Ectodermal cell (in vitro differentiated cells): ENCODE measurements around the gene LRG1.

Source experiments
- H3K27ac ChIP-seq: 2 replicates; pipeline ENCODE4 v1.7.0; 2013; ENCODE audit warnings: mild to moderate bottlenecking, low read depth, low read length; ENCODE audit not compliant: insufficient read depth, poor library complexity, severe bottlenecking
- H3K27me3 ChIP-seq: 2 replicates; pipeline ENCODE4 v1.7.0; 2013; ENCODE audit warnings: mild to moderate bottlenecking, low read length; ENCODE audit not compliant: insufficient read depth, control insufficient read depth, poor library complexity, severe bottlenecking
- H3K36me3 ChIP-seq: one replicate; pipeline ENCODE4 v1.7.0; 2013; ENCODE audit warnings: low read length; ENCODE audit not compliant: control insufficient read depth, insufficient read depth
- H3K4me1 ChIP-seq: one replicate; pipeline ENCODE4 v1.7.0; 2013; ENCODE audit warnings: low read length; ENCODE audit not compliant: control insufficient read depth, insufficient read depth
- H3K4me3 ChIP-seq: 2 replicates; pipeline ENCODE4 v1.7.0; 2013; ENCODE audit warnings: low read depth, low read length, control low read depth; ENCODE audit not compliant: insufficient read depth
- H3K9me3 ChIP-seq: 2 replicates; pipeline ENCODE4 v1.7.0; 2013; ENCODE audit warnings: mild to moderate bottlenecking, low read length, moderate library complexity; ENCODE audit not compliant: control insufficient read depth
- WGBS, 2 experiments: methylation state at CpG; one replicate each; pipeline ENCODE4 v1.1.7; 2013; ENCODE audit warnings: missing lambda C conversion rate in 2 of 2; 5-methylcytosine and 5-hydroxymethylcytosine counted together

The LRG1 gene

DNA sequence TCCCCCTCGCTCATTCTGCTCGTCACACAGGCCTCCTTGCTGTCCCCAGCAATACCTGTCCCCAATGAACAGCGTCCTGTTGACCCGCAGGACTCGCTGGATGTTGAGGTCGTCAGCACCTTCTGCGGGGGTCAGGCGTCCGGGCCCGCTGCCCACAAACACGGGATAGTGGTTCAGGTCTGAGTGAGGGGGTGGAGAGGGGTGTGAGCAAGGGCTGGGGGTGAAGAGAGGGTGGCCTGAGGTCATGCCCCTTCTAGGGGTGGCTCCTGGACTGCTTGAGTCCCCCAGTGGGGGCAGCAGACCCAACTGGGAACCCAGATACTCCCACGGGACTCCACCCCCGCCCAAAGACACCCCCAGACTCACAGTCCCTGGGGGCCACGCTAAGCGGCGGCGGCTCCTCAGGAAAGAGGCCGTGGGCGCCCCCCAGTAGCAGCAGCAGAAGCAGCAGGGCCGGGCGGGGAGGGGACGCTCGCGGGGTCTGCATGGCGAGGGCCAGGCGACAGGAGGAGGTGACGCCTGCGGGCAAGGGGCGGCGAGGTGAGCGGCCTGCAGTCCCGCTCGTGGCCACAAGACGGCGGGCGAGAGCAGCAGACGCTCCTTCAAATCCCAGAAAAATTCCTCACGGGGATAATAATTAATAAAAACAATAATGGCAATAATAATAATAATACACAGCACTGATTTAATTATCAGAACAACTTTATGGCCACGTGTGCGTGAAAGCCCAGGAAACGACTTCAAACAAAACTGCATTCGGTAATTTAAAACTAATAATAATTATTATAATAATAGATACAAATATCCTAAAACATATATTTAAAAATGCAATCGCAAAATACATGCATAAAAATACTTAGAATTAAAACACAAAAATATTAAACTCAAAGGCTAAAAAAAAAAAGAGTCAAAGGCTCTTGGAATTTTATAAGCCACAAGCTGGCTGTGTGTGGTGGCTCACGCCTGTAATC lies 18.4 kb upstream of the LRG1 start:
- 41 to 43% methylated on average over 36 to 39 of the region's 44 CpGs for WGBS, 2 experiments
- Histone ChIP-seq H3K4me3 (no peak overlapping the region), H3K27me3 (no peaks in the 10 kb centered on the region), H3K27ac (no peak overlapping the region), H3K4me1 (no peaks in the 10 kb centered on the region), H3K36me3 (no peaks in the 10 kb centered on the region), H3K9me3 (no peaks in the 10 kb centered on the region)

DNA sequence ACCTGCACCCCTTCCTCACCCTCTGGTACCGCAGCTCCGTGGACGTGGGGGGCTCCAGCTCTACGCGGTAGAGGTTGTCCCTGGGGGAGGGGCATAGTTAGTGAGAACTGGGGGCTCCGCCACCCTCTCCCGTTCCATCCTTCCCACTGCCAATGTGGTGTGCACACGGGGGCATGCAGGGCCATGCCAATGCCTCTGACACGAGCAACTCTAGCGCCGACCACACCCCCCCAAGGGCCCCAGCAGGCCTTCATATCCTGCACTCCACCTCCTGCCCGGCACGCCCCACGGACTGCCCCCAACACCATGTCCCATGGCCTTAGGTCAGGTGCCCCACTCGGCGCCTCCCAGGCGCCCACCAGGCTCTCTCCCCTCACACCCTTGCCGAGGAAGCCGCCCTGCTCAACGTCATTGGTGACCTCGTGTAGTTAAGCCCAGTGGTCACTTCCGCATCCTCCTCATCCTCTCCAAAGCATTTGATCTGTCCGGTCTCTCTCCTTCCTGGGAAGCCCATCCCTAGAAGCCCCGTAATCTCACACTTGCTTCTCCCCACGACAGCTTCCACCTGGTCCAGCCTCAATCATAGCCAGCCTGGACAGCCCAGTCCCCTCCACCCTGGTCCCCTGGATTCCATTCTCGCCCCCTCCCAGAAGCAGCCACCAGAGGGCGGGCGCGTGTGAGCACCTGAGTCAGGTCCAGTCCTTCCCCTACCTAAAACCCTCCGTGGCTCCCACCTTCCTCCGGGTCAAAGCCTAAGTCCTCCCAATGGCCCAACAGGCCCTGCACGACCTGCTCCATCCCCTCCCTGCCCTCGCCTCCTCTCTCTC lies 17.5 kb upstream of the LRG1 start:
- no peak overlapping the region for H3K4me3 ChIP-seq
- no peaks in the 10 kb centered on the region for H3K4me1 ChIP-seq
- no peak overlapping the region for H3K27ac ChIP-seq
- WGBS, 2 experiments, result 91% methylated on average over 33 of the region's 33 CpGs
- peaks cover 4% of the 10 kb centered on the region for H3K36me3 ChIP-seq
- no peaks in the 10 kb centered on the region for H3K27me3 ChIP-seq
- no peaks in the 10 kb centered on the region for H3K9me3 ChIP-seq

DNA sequence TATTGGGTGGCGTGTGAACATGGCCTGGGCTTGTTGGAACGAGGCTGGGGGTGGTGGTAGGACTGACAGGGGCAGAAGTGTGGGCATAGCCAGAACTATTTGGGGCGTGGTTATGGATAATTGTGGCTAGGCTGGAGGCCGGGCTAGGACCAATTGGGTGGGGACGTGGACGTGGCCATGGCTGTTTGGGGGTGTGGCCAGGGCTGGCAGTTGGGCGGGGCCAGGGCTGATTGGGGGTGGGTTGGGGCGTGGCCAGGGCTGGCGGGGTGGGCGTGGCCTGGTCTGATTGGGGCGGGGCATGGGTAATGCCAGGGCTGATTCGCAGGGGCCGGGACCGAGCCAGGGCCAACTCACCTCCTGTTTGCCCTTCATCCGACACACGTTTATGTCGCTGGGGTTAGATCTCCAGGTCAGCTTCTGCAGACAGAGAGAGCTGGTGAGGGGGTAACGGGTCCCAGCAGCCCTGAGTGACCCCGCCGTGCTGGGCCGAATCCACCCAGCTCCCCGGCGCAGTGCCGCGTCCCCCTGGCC lies 16.8 kb upstream of the LRG1 start:
- H3K36me3 ChIP-seq, result peaks cover 9% of the 10 kb centered on the region
- no peak overlapping the region for H3K4me3 ChIP-seq
- no peaks in the 10 kb centered on the region for H3K27me3 ChIP-seq
- H3K4me1 ChIP-seq, result no peaks in the 10 kb centered on the region
- H3K27ac ChIP-seq, result no peak overlapping the region
- WGBS, 2 experiments, result 90 to 91% methylated on average over 25 of the region's 25 CpGs
- no peaks in the 10 kb centered on the region for H3K9me3 ChIP-seq

DNA sequence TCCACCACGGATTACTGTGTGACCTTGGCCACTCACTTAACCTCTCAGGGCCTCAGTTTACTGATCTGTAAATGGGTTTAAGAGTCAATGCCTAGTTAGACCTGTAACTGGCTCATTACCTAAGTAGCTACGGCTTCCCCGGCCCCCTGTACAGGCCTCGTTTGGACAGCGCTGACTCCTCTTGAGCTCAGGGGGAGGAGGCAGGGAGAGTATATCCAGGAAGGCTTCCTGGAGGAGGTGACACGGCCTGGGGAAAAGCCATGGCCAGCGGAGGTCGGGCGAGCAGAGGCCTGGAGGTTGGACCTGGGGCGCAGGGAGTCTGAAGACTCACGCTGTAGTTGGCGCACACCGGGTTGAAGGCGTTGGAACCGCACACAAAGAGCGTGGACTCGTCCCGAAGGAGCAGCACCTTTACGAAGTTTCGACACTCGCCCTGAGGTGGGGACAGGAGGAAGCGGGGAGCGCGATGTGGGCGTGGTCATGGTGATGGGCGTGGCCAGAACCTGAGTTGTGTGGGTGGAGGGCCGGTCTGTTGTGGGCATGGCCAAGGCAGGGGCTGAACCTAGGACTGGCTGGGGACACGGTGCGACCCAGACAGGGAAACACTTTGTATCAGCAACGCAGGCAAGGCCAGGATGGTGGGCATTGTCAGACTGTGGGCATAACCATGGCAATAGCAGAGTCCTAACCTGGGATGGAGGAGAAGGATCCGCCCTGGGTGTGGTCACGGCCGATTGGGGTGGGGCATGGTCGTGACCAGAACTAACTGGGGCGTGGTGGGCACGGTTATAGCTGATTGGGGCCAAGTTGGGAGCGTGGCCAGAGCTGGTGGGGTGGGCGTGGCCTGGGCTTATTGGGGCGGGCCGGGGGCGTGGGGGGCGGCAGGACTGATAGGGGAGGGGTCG lies 16.1 kb upstream of the LRG1 start:
- Histone ChIP-seq H3K36me3 (peaks cover 9% of the 10 kb centered on the region), H3K4me3 (no peak overlapping the region), H3K4me1 (no peaks in the 10 kb centered on the region), H3K27ac (no peak overlapping the region), H3K9me3 (no peaks in the 10 kb centered on the region), H3K27me3 (no peaks in the 10 kb centered on the region)
- WGBS, 2 experiments, result 90% methylated on average over 43 of the region's 43 CpGs

DNA sequence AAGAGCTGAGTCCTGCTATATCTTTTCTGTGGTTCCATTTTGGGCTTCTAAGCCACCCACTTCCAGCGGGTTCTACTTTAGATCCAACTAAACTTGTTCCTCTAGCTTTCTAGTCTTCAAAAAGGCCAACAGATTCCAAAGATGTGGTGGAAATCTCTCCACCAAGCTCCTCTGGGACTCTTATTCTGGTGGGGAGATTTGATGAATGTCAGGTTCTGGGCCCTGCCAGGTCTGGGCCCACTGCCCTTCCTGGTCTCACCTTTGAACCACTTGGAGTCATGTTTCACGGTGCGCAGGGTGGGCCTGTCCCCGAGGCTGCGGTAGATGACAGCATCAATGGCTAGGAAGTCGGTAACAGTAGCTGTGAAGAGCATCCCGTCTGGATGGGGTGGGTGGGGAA lies 14.9 kb upstream of the LRG1 start:
- no peaks in the 10 kb centered on the region for H3K4me1 ChIP-seq
- H3K27ac ChIP-seq, result no peak overlapping the region
- no peaks in the 10 kb centered on the region for H3K9me3 ChIP-seq
- WGBS, 2 experiments, result 90 to 94% methylated on average over 7 of the region's 7 CpGs
- H3K4me3 ChIP-seq, result no peak overlapping the region
- H3K36me3 ChIP-seq, result peaks cover 18% of the 10 kb centered on the region
- H3K27me3 ChIP-seq, result no peaks in the 10 kb centered on the region

DNA sequence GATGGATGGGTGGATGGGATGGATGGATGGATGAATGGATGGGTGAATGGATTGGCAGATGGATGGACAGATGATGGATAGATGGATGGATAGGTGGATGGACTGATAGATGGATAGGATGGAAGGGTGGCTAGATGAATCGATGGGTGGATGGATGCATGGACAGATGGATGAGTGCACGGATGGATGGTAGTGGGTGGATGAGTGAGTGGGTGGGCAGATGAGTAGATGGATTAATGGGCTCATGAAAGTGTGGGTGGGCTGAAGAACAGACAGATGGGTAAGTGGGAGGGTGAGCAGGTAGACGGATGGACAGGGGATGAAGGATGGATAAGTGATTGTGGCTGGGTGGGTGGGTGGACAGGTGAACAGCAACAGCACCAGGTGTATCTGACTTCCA lies 13.9 kb upstream of the LRG1 start:
- Histone ChIP-seq H3K9me3 (no peaks in the 10 kb centered on the region), H3K36me3 (peaks cover 18% of the 10 kb centered on the region), H3K4me1 (no peaks in the 10 kb centered on the region), H3K27ac (no peak overlapping the region), H3K4me3 (no peak overlapping the region), H3K27me3 (no peaks in the 10 kb centered on the region)
- WGBS, 2 experiments, result 78 to 79% methylated on average over 3 of the region's 3 CpGs

DNA sequence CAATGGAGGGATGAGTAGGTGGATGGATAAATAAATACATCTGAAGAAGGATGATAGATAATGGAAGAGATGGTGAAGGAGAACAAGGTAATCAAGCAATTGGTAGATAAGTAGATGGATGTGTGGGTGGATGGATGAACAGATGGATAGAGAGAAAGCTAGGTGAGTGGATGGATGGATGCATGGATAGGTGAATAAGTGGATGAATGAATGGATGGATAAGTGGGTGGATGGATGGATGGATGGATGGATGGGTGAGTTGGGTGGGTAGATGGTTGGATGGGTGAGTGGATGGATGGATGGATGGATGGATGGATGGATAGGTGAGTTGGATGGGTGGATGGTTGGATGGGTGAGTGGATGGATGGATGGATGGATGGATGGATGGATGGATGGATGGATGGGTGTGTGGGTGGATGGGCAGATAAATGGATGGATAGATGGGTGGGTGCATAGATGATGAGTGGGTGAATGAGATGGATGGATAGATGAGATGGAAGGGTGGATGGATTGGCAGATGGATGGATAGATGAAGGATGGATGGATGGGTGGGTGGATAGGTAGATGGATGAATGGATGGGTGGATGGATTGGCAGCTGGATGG lies 13.4 kb upstream of the LRG1 start:
- no peak overlapping the region for H3K27ac ChIP-seq
- H3K36me3 ChIP-seq, result peaks cover 18% of the 10 kb centered on the region
- no peaks in the 10 kb centered on the region for H3K4me1 ChIP-seq
- no peak overlapping the region for H3K4me3 ChIP-seq
- H3K9me3 ChIP-seq, result no peaks in the 10 kb centered on the region
- H3K27me3 ChIP-seq, result no peaks in the 10 kb centered on the region

DNA sequence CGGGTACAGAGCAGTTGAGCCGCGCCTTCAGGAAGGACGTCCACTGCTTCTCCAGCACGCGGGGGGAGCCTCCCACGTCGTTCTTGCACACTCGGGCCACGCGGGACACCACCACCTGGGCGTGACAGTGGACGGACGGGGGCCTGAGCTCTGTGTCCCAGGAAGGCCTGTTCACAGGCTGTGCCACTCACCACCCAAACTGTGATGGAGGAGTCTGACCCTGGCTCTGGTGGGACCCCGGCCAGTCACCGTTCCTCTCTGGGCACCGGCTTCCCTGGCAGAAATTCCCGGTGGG lies 12.6 kb upstream of the LRG1 start:
- Histone ChIP-seq H3K9me3 (no peaks in the 10 kb centered on the region), H3K4me1 (no peaks in the 10 kb centered on the region), H3K27ac (no peak overlapping the region), H3K36me3 (peaks cover 18% of the 10 kb centered on the region), H3K4me3 (no peak overlapping the region), H3K27me3 (no peaks in the 10 kb centered on the region)
- WGBS, 2 experiments, result 95 to 97% methylated on average over 18 of the region's 18 CpGs

DNA sequence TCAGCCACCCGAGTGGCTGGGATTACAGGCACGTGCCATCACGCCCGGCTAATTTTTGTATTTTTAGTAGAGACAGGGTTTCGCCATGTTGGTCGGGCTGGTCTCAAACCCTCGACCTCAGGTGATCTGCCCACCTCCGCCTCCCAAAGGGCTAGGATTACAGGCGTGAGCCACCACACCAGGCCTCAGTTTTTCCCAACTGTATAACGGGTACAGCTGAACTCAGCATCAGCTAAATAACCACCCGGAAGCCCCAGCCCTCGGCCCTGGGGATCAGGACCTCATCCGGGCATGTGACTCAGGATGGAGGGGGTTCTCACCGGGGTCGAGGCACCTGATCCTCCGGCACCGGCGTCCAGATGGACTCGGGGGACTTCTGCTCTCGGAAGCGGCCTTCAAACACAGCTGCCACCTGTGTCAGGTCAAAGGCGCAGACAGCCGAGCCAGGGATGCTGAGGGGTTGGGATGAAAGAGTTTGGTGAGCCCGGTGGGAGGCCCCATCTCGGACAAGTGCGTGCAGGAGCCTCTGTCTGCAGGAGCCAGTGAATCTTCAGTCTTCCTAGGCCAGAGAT lies 10.7 kb upstream of the LRG1 start:
- H3K36me3 ChIP-seq, result peaks cover 18% of the 10 kb centered on the region
- H3K4me1 ChIP-seq, result no peaks in the 10 kb centered on the region
- 90 to 91% methylated on average over 26 of the region's 26 CpGs for WGBS, 2 experiments

More for the DNA sequence above, 10.7 kb upstream of the LRG1 start:
- Histone ChIP-seq H3K27ac (no peak overlapping the region), H3K4me3 (no peak overlapping the region), H3K27me3 (no peaks in the 10 kb centered on the region), H3K9me3 (no peaks in the 10 kb centered on the region)
